Memory B cell (primary cell): ENCODE data around the gene GPX8.

Experiments
- ATAC-seq: fragments of 150-1000 bp; cut with Tn5 transposase; 2 replicates; pipeline ENCODE4 v1.10.0; 2021; ENCODE audit warnings: low read depth, mild to moderate bottlenecking, moderate library complexity
- DNase-seq, 2 donors: peaks; one replicate each; pipeline ENCODE4 v3.0.0; 2022; ENCODE audit warnings: low spot score in 2 of 2
- H3K27ac Mint-ChIP-seq: one replicate; pipeline ENCODE4 v1.8.0; 2022; ENCODE audit warnings: mild to moderate bottlenecking, moderate library complexity, mixed read lengths
- H3K27me3 Mint-ChIP-seq: one replicate; pipeline ENCODE4 v1.8.0; 2022; ENCODE audit warnings: mixed read lengths
- H3K36me3 Mint-ChIP-seq: one replicate; pipeline ENCODE4 v1.8.0; 2022; ENCODE audit warnings: mild to moderate bottlenecking, mixed read lengths
- H3K4me1 Mint-ChIP-seq: one replicate; pipeline ENCODE4 v1.8.0; 2022; ENCODE audit warnings: mixed read lengths
- H3K4me3 Mint-ChIP-seq: one replicate; pipeline ENCODE4 v1.8.0; 2022; ENCODE audit warnings: mild to moderate bottlenecking, moderate library complexity, mixed read lengths
- H3K9me3 Mint-ChIP-seq: one replicate; pipeline ENCODE4 v1.8.0; 2022; ENCODE audit warnings: mixed read lengths

The GPX8 gene

DNA sequence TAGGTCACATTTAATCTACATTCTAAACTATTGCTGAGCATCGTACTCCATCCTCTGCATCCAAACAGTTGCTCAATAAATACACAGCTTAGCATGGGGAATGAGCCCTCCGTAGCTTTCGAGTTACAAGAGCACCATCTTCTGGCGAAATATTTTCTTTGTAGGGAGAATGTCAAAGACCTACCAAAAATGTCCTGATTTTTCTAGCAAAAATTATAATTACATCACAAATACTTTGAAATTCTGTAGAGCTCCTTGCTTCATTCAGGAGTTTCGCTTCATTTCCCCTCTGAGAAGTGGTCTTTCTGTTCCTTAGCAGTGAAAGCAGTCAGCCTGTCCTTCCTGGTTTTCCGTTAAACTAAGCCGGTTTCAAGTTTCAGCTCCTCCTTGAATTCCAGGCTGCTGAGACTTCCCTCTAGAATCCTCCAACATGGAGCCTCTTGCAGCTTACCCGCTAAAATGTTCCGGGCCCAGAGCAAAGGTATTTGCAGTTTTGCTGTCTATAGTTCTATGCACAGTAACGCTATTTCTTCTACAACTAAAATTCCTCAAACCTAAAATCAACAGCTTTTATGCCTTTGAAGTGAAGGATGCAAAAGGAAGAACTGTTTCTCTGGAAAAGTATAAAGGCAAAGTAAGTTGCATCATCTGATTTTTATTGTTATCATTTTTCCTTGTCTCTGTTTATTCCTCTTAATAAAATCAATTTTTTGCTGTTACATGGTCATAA lies at the start of gene GPX8:
Gene GPX8, plus strand, starts transcription at position 409 of the 730 bp plus-strand sequence. Its CDS starts 22 bp downstream, at position 431.
- Mint-ChIP-seq H3K36me3 (no peaks in the 10 kb centered on the region), H3K4me1 (no peaks in the 10 kb centered on the region), H3K4me3 (no peak within 1 kb of the TSS), H3K27ac (no peak within 1 kb of the TSS), H3K27me3 (peaks cover 13% of the 10 kb centered on the region), H3K9me3 (peaks cover 2% of the 10 kb centered on the region)
- ATAC-seq (peak; percentile 41), DNase-seq (no peak)

- no peaks in the 10 kb centered on the region for H3K4me1 Mint-ChIP-seq
- no peaks in the 10 kb centered on the region for H3K9me3 Mint-ChIP-seq
- no peaks in the 10 kb centered on the region for H3K36me3 Mint-ChIP-seq
- DNase-seq (no peak), ATAC-seq (no peak)
- no peak overlapping the region for H3K27ac Mint-ChIP-seq
- H3K27me3 Mint-ChIP-seq: peaks cover 11% of the 10 kb centered on the region
- no peak overlapping the region for H3K4me3 Mint-ChIP-seq
These were observed 49.8 kb upstream of the GPX8 start for GRCh38 chr5:55110217-55110616.

DNA sequence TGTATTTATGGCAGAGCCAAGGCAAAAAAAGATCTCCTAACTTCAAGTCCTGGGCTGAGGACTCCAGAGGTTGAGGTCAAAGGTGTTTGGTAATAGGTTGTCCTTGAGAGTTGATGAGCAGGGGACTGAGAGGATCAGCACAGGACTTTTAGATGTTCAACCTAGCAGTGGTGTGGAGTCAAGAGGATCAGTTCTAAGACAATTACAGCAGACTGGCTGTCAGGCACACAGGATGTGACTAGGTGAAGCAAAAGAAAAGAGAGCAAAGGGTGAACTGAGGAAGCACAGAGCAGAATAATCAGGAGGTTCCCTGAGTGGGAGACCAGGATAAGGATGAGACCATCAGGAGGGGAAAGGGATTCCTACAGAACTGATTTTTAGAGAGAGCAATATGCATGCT lies 46.6 kb upstream of the GPX8 start:
- DNase-seq (no peak), ATAC-seq (no peak)
- H3K27me3 Mint-ChIP-seq: peaks cover 5% of the 10 kb centered on the region
- no peak overlapping the region for H3K27ac Mint-ChIP-seq
- no peaks in the 10 kb centered on the region for H3K36me3 Mint-ChIP-seq
- no peaks in the 10 kb centered on the region for H3K9me3 Mint-ChIP-seq
- H3K4me3 Mint-ChIP-seq: no peak overlapping the region
- H3K4me1 Mint-ChIP-seq: no peaks in the 10 kb centered on the region

DNA sequence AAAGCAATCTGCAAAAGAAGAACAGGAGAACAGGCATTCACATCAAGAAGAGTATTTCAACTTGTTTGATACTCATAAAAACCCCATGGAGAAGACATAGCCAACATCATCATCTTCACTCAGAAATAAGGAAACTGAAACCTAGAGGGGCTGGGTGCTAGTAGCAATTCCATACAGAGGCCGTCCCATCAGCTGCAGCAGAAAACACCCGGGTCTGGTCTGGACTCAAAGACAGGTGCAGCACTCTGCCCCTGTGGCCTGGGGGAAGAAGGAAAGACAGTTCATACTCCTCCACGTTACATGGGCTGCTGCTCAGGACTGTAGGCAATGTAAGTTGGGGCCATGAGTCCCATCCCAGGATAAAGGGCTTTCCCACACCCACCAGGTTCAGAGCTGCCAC lies 45.9 kb upstream of the GPX8 start:
- H3K27me3 Mint-ChIP-seq: peaks cover 5% of the 10 kb centered on the region
- H3K9me3 Mint-ChIP-seq: no peaks in the 10 kb centered on the region
- no peak overlapping the region for H3K4me3 Mint-ChIP-seq
- no peaks in the 10 kb centered on the region for H3K4me1 Mint-ChIP-seq
- DNase-seq (no peak), ATAC-seq (no peak)
- H3K36me3 Mint-ChIP-seq: no peaks in the 10 kb centered on the region
- H3K27ac Mint-ChIP-seq: no peak overlapping the region

DNA sequence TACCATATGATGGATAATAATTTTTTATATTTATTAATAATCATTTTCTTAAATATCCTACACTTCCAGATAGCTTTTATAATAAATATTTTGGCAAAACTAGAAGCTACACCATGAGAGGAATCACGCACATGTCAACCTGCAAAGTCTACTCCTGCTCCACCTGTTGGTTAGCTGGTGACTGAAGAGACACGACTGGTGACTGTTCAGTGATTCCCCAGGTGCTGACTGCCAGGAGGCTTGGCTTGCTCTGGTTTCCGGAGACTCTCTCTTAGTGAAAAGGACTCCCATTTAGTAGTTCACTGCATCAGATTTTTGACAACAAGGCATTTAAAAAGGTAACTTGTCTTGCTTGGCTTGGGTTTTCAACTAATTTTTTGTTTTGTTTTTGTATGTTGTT lies 36.6 kb upstream of the GPX8 start:
- Mint-ChIP-seq H3K36me3 (no peaks in the 10 kb centered on the region), H3K27me3 (peaks cover 9% of the 10 kb centered on the region), H3K27ac (no peak overlapping the region), H3K4me3 (no peak overlapping the region), H3K4me1 (no peaks in the 10 kb centered on the region), H3K9me3 (no peaks in the 10 kb centered on the region)
- no peak for ATAC-seq
- no peak for DNase-seq

DNA sequence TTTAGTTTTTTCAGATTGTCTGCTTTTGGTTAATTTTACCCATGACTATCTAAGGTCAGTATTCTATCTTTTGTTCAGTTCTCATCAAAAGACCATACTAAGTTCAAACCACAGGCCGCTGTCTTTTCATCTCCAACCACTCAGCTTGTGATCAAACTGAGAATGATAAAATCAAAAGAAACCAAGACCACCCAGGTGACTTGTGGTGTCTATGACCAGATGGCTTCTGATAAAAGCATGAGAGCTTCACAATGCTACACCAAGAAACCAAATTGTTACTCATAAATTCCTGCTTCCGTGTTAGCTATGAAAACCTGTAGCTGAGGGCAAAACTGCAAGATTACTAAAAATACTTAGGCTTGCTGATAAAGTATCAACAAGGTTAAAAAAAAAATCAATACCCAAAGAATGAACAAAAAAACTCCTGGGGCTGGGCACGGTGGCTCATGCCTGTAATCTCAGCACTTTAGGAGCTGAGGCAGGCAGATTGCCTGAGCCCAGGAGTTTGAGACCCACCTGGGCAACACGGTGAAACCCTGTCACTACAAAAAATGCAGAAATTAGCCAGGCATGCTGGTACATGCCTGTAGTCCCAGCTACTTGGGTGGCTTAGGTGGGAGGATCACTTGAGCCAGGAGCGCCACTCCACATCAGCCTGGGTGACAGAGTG lies 25.8 kb upstream of the GPX8 start:
- H3K9me3 Mint-ChIP-seq: peaks cover 9% of the 10 kb centered on the region
- ATAC-seq (no peak), DNase-seq (no peak)
- H3K27me3 Mint-ChIP-seq: peaks cover 16% of the 10 kb centered on the region
- no peaks in the 10 kb centered on the region for H3K4me1 Mint-ChIP-seq
- no peaks in the 10 kb centered on the region for H3K36me3 Mint-ChIP-seq
- no peak overlapping the region for H3K4me3 Mint-ChIP-seq
- H3K27ac Mint-ChIP-seq: no peak overlapping the region

GRCh38 chr5:55136521-55136920 lies 23.4 kb upstream of the GPX8 start:
- DNase-seq: no peak
- H3K4me1 Mint-ChIP-seq: no peaks in the 10 kb centered on the region
- H3K9me3 Mint-ChIP-seq: peaks cover 1% of the 10 kb centered on the region
- no peak overlapping the region for H3K27ac Mint-ChIP-seq
- no peak for ATAC-seq
- no peaks in the 10 kb centered on the region for H3K36me3 Mint-ChIP-seq
- no peak overlapping the region for H3K4me3 Mint-ChIP-seq
- peaks cover 10% of the 10 kb centered on the region for H3K27me3 Mint-ChIP-seq

DNA sequence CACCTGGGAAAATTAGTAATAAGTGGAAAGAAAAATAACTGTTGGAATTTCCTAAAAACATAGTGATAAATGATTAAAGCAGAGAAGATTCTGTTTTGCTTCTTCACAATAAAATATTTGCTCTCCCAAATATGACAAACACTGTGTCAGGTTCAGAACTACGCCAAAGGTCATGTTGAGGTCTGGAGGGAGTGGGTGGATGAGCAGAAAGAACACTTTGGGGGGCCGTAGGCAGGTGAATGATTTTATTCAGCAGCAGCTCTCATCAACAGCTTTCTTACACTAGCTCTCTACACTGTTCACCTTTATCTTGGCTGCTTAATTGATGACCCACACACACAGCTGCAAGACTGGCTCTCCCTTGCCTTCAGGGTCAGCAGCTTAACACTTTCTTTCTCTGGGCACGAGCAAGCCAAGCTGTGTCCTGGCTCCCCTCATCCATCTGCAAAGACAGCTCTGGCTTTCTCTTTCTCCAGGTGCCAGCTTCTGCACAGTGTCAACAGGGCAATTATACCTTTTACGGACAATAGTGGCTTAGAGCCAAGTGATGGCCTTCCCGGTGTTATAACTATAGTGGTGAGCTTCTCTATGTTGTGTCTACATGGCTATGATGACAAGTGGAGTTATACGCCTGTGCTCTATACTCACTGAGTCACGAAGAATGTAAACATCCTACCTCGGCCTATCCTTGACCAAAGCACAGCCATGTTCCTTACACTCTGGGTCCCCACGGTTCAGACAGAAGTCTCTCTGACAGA lies 18.9 kb upstream of the GPX8 start:
- Mint-ChIP-seq H3K36me3 (no peaks in the 10 kb centered on the region), H3K4me3 (no peak overlapping the region), H3K4me1 (peaks cover 3% of the 10 kb centered on the region), H3K27me3 (peaks cover 9% of the 10 kb centered on the region), H3K27ac (no peak overlapping the region), H3K9me3 (no peaks in the 10 kb centered on the region)
- ATAC-seq (no peak), DNase-seq (no peak)

DNA sequence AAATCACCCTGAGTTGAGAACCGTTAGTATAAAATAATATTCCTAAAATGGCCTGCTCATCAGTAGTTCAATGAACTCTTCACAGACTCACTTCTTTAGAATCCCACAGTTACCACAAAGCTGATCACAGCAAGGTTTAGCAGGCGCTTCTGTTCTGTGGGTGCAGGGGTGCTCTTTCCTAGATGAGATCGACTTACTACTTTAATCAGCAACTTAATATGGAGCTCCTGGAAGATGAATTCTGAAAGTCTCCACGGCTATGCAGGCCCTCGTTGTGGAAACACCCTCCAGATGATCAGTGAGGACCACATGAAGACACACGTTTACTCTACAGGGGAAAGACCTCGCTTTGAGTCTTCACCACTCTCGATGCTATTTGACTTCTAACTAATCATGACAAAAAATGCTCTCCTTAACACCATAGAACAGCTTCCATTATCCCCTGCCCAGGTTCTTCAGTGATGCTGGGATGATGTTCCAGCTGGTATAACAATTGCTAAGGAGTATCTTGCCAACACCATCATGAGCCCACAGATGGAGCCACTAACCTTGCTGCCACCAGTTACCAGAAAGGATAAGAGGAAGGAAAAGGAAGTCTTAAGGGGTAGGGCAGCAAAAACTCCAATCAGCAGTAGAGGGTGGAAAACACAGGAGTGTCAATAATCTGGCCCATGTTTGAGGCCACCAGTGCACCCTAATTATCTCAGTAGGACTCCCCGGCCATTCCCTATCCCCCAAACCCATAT lies 17.9 kb upstream of the GPX8 start:
- H3K27me3 Mint-ChIP-seq: peaks cover 9% of the 10 kb centered on the region
- H3K27ac Mint-ChIP-seq: no peak overlapping the region
- no peak overlapping the region for H3K4me3 Mint-ChIP-seq

DNA sequence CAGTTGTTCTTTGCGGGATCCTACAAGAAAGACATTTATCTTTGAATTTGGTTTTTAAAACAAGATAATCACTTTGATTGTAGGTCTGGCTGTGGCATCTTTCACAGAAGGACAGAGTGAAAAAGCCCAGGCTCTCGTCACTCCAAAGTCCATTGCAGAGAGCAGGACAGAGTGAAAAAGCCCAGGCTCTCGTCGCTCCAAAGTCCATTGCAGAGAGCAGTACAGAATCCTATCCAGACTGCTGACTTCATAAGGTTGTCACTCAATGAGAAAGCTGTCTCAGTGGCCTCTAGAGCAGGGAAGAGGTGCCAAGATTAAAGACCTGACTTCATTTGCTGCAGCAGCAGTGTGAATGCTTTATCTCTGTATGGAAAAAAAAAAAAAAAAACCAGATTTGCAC lies 16.3 kb upstream of the GPX8 start:
- ATAC-seq (no peak), DNase-seq (no peak)
- H3K27me3 Mint-ChIP-seq: peaks cover 5% of the 10 kb centered on the region
- H3K4me1 Mint-ChIP-seq: peaks cover 3% of the 10 kb centered on the region
- no peak overlapping the region for H3K4me3 Mint-ChIP-seq
- no peak overlapping the region for H3K27ac Mint-ChIP-seq
- H3K9me3 Mint-ChIP-seq: no peaks in the 10 kb centered on the region
- H3K36me3 Mint-ChIP-seq: no peaks in the 10 kb centered on the region

More for the DNA sequence above, 17.9 kb upstream of the GPX8 start:
- Mint-ChIP-seq H3K4me1 (peaks cover 3% of the 10 kb centered on the region), H3K9me3 (no peaks in the 10 kb centered on the region), H3K36me3 (no peaks in the 10 kb centered on the region)
- ATAC-seq: no peak
- no peak for DNase-seq

GRCh38 chr5:55146080-55146479 lies 13.9 kb upstream of the GPX8 start:
- Mint-ChIP-seq H3K9me3 (no peaks in the 10 kb centered on the region), H3K36me3 (no peaks in the 10 kb centered on the region), H3K27ac (no peak overlapping the region), H3K4me1 (peaks cover 3% of the 10 kb centered on the region), H3K27me3 (peaks cover 10% of the 10 kb centered on the region), H3K4me3 (no peak overlapping the region)
- ATAC-seq: no peak
- DNase-seq: no peak

DNA sequence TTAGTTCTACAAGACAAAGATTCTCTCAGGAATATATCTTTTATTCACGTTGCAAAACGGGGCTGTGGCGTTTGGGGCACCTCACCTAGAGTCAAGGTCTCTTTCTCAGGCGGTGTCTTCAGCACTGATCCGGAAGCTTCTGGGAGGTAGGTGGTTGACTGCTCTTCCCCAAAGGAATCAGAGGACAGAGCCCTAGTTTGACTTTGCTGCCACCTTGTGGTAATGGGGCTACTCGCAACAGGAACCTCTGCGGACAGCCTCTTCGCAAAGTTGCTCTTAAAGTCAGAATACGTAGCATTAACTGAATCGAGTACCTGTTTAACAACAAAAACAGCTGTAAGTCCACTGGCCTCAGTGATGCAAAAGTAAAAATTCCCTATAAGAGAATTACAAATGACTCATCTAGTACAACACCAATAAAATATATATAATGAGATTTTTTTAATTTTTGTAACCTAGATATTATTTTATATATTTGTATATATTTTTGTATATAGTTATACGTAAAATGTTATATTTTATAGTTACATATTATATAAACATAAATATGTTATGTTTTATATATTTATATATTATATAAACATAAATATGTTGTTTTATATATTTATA lies 13.3 kb upstream of the GPX8 start:
- DNase-seq (peak; percentile 62 to 66), ATAC-seq (peak; percentile 85)
- no peaks in the 10 kb centered on the region for H3K9me3 Mint-ChIP-seq
- H3K27me3 Mint-ChIP-seq: peaks cover 13% of the 10 kb centered on the region
- peaks cover 3% of the 10 kb centered on the region for H3K4me1 Mint-ChIP-seq
- H3K4me3 Mint-ChIP-seq: no peak overlapping the region
- no peaks in the 10 kb centered on the region for H3K36me3 Mint-ChIP-seq
- no peak overlapping the region for H3K27ac Mint-ChIP-seq

- ATAC-seq (no peak), DNase-seq (no peak)
- Mint-ChIP-seq H3K27ac (no peak overlapping the region), H3K4me3 (no peak overlapping the region), H3K36me3 (no peaks in the 10 kb centered on the region), H3K4me1 (peaks cover 3% of the 10 kb centered on the region), H3K9me3 (no peaks in the 10 kb centered on the region), H3K27me3 (peaks cover 18% of the 10 kb centered on the region)
These were observed 10.6 kb upstream of the GPX8 start for GRCh38 chr5:55149308-55149795.
